Upper lobe of right lung (tissue), 1 donor: ENCODE data around the gene GPR107. TPM values are rescaled to one million over a fixed set of nuclear protein-coding genes. Genes with fewer than 3 reads are reported as not detected.

Experiments
- ATAC-seq: fragments of 200-7000 bp; cut with Tn5 transposase; one replicate; pipeline ENCODE4 v1.9.1; 2020; ENCODE audit warnings: mild to moderate bottlenecking, moderate library complexity
- DNase-seq: peaks from one replicate; pipeline ENCODE4 v3.0.0-alpha.2; 2020
- H3K27ac ChIP-seq: fragments of 200-600 bp; one replicate; pipeline ENCODE4 v1.8.0; 2022
- H3K27me3 ChIP-seq: fragments of 200-600 bp; one replicate; pipeline ENCODE4 v1.8.0; 2022; ENCODE audit warnings: mild to moderate bottlenecking
- H3K36me3 ChIP-seq: fragments of 200-600 bp; one replicate; pipeline ENCODE4 v1.8.0; 2022
- H3K4me1 ChIP-seq: fragments of 200-600 bp; one replicate; pipeline ENCODE4 v1.8.0; 2022
- H3K4me3 ChIP-seq: fragments of 200-600 bp; one replicate; pipeline ENCODE4 v1.8.0; 2022; ENCODE audit warnings: mild to moderate bottlenecking
- H3K9me3 ChIP-seq: fragments of 200-600 bp; one replicate; pipeline ENCODE4 v1.8.0; 2022
- intact Hi-C: fragments of 100-400 bp; cut with DNase I; formaldehyde crosslinking; loops from one replicate; pipeline ENCODE4 v1.11.0; 2022
- total RNA-seq: library from RNA; stranded (reverse); fragmentation: NEBNext Ultra II Directional; extraction: Animal tissue kit (Norgen Biotek cat#: 25700); gene quantifications from one replicate; pipeline ENCODE4 v1.2.1, GENCODE V29; 2021
- TF ChIP-seq, protein P1 (sequence below): fragments of 200-600 bp; IDR thresholded peaks from one replicate; pipeline ENCODE4 v1.8.0; 2022; ENCODE audit warnings: antibody characterized with exemption
- donor health status: DM: no; HTN: yes; CAD: no; lungs with severe emphysema.

GPR107 gene
- total RNA-seq, 1 donor from 2014 or later = 39.3 TPM

DNA sequence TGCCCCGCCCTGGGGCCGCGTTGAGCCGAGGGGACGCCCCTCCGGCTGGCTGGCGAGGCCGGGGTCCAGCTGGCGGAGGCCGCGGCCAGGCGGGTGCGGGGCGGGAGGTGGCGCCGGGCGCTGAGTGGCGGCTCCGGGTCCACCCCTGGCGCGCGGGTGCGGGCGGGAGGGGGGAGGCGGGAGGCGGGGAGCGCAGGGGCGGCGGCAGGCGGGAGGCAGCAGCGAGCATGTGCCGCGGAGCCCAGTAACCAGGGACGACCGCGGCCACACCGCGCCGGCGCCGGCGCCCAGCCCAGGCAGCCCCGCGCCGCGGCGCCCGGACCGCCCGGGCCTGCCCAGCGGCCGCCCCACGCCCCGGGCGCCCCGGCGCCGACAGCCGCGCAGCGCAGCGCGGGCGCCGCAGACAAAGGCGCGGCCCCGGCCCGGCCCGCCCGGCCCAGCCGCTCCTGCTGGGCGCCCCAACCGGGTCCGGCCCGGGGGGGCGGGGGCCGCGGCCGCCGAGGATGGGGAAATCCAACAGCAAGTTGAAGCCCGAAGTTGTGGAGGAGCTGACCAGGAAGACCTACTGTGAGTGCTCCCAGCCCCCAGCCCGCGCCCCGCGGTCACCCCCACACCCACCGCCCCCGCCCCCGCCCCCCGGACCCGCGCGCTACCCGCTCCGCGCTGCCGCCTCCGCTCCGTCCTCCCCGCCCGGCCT lies 118.6 kb downstream of the GPR107 start, which contains the start of gene NCS1:
Gene NCS1 (plus strand): TSS at position 244 of the 697 bp plus-strand sequence. CDS start 260 bp downstream, at position 504.
- peak; percentile 85 for DNase-seq
- peak; percentile 86 for ATAC-seq
- H3K27ac ChIP-seq = no peak within 1 kb of the TSS
- no peaks in the 10 kb centered on the region for H3K27me3 ChIP-seq
- TF ChIP-seq, protein P1, sequence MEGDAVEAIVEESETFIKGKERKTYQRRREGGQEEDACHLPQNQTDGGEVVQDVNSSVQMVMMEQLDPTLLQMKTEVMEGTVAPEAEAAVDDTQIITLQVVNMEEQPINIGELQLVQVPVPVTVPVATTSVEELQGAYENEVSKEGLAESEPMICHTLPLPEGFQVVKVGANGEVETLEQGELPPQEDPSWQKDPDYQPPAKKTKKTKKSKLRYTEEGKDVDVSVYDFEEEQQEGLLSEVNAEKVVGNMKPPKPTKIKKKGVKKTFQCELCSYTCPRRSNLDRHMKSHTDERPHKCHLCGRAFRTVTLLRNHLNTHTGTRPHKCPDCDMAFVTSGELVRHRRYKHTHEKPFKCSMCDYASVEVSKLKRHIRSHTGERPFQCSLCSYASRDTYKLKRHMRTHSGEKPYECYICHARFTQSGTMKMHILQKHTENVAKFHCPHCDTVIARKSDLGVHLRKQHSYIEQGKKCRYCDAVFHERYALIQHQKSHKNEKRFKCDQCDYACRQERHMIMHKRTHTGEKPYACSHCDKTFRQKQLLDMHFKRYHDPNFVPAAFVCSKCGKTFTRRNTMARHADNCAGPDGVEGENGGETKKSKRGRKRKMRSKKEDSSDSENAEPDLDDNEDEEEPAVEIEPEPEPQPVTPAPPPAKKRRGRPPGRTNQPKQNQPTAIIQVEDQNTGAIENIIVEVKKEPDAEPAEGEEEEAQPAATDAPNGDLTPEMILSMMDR = no peak
- no peaks in the 10 kb centered on the region for H3K36me3 ChIP-seq
- intact Hi-C loops = no loop called here
- peaks cover 7% of the 10 kb centered on the region for H3K4me1 ChIP-seq
- no peaks in the 10 kb centered on the region for H3K9me3 ChIP-seq
- H3K4me3 ChIP-seq = peak within 1 kb of the TSS; percentile 52

- DNase-seq (no peak), ATAC-seq (no peak)
- Histone ChIP-seq H3K9me3 (no peaks in the 10 kb centered on the region), H3K36me3 (no peaks in the 10 kb centered on the region), H3K4me3 (peak overlapping the region; percentile 52), H3K27me3 (no peaks in the 10 kb centered on the region), H3K27ac (no peak overlapping the region), H3K4me1 (peaks cover 7% of the 10 kb centered on the region)
- TF ChIP-seq, protein P1 = no peak
- intact Hi-C loops = no loop called here
Measured at GRCh38 chr9:130172858-130173665, 119.4 kb downstream of the GPR107 start.

GRCh38 chr9:130173666-130173983 lies 119.9 kb downstream of the GPR107 start:
- H3K27ac ChIP-seq = no peak overlapping the region
- ATAC-seq = no peak
- intact Hi-C loops = no loop called here
- peaks cover 7% of the 10 kb centered on the region for H3K4me1 ChIP-seq
- H3K9me3 ChIP-seq = no peaks in the 10 kb centered on the region
- no peaks in the 10 kb centered on the region for H3K36me3 ChIP-seq
- TF ChIP-seq, protein P1 = no peak
- H3K4me3 ChIP-seq = no peak overlapping the region
- no peak for DNase-seq
- no peaks in the 10 kb centered on the region for H3K27me3 ChIP-seq

GRCh38 chr9:130174025-130174424 lies 120.3 kb downstream of the GPR107 start:
- Histone ChIP-seq H3K4me3 (no peak overlapping the region), H3K27ac (no peak overlapping the region), H3K9me3 (no peaks in the 10 kb centered on the region), H3K36me3 (no peaks in the 10 kb centered on the region), H3K4me1 (peaks cover 7% of the 10 kb centered on the region), H3K27me3 (no peaks in the 10 kb centered on the region)
- intact Hi-C loops = no loop called here
- TF ChIP-seq, protein P1 = no peak
- ATAC-seq = no peak
- DNase-seq = no peak

DNA sequence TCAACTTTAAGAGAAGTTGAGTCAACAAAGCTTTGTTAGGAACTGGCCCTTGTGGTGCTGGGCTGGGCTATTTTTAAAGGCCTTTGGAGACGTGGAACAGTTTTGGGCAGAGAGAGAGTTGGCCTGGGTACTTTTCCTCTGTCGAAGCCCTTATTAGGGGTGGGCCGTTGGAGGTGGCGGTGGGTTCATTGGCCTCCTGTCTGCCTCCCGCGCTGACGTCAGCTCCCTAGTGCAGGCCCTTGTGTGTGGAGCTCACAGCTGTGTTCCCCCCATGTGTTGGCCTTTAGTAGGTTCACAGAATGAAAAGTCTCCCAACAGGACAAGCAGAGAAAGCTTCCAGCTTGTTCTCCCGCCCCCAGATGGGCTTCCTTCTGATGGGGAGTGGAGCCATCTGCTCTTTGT lies 121.2 kb downstream of the GPR107 start:
- Histone ChIP-seq H3K4me3 (no peak overlapping the region), H3K9me3 (no peaks in the 10 kb centered on the region), H3K36me3 (no peaks in the 10 kb centered on the region), H3K27ac (no peak overlapping the region), H3K4me1 (peaks cover 7% of the 10 kb centered on the region), H3K27me3 (no peaks in the 10 kb centered on the region)
- ATAC-seq = no peak
- DNase-seq = no peak
- intact Hi-C loops = no loop called here
- TF ChIP-seq, protein P1 = no peak
